ENCODE data around the gene PLXNA1. TPM values are rescaled to one million over a fixed set of nuclear protein-coding genes. Genes with fewer than 3 reads are reported as not detected.

Gene PLXNA1
- total and polyA plus RNA-seq, 7 donors = 7.7 to 20.1 (median 15.2) TPM

DNA sequence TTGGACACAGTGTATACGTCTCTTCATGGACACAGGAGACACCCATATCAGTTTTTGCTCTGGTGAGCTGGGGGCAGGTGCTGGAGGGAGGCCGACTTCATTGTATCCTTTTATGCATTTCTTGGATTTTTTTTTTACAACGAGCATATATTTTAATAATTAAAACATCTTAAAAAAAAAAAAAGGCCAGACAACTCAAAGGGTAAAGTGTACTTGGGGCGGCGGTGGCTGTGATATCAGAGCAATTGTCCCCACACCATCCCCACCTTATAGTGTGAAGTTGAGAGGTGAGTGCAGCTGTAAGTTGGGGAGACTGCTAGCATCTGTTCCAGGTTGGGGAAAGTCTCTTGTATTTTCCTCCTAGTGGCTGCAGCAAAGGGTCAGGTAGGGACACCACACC, 12.0 kb upstream of the PLXNA1 start:
- H3K9me3 ChIP-seq = peaks cover 10% of the 10 kb centered on the region
- WGBS, 3 donors = 91 to 92% (median 92%) methylated on average over 5 of the region's 5 CpGs
- intact Hi-C loops (cut with DNase I) = no loop called here
- H3K27ac ChIP-seq = no peak overlapping the region
- H3K4me3 ChIP-seq = no peak overlapping the region
- no peak for ATAC-seq
- no peaks in the 10 kb centered on the region for H3K36me3 ChIP-seq (ENCODE audit: insufficient read depth in 1 of 2, low read depth in 1 of 2)
- TF ChIP-seq, protein P1, sequence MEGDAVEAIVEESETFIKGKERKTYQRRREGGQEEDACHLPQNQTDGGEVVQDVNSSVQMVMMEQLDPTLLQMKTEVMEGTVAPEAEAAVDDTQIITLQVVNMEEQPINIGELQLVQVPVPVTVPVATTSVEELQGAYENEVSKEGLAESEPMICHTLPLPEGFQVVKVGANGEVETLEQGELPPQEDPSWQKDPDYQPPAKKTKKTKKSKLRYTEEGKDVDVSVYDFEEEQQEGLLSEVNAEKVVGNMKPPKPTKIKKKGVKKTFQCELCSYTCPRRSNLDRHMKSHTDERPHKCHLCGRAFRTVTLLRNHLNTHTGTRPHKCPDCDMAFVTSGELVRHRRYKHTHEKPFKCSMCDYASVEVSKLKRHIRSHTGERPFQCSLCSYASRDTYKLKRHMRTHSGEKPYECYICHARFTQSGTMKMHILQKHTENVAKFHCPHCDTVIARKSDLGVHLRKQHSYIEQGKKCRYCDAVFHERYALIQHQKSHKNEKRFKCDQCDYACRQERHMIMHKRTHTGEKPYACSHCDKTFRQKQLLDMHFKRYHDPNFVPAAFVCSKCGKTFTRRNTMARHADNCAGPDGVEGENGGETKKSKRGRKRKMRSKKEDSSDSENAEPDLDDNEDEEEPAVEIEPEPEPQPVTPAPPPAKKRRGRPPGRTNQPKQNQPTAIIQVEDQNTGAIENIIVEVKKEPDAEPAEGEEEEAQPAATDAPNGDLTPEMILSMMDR (IDR thresholded peaks at IDR 0.05) = no peak
- H3K4me1 ChIP-seq = no peaks in the 10 kb centered on the region
- H3K27me3 ChIP-seq (ENCODE audit: insufficient read depth in 3 of 3, low read length in 2 of 3) = peaks cover 0 to 2% (median 0%) of the 10 kb centered on the region in 3 donors
- no peak for DNase-seq

DNA sequence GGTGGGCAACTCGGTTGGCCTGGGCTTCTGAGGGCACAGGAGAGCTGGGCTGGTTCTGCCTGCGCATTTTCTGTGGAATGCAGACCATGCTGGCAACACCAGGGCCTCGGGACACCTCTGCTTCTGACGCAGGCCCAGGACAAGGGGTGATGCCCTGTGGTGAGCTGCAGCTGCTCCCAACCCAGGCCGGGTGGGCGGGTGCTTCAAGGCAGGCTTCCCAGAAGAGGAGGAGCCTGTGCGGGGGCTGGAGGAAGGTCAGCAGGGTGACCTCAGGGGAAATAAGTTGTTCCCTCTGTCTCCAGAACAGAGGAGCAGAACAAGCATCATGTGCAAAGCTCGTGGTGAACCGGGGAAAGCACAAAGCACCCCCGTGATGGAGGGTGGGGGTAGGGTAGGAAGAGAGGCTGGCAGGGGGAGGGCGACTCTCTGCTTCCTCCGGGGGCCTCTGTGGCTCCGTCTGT, 11.0 kb upstream of the PLXNA1 start:
- ATAC-seq = peak; percentile 47 to 79 (median 68)
- peak; percentile 77 to 78 for DNase-seq
- no peak overlapping the region for H3K27ac ChIP-seq
- no peak overlapping the region for H3K4me3 ChIP-seq
- TF ChIP-seq, protein P1 (IDR thresholded peaks at IDR 0.05) = no peak
- H3K36me3 ChIP-seq (ENCODE audit: insufficient read depth in 1 of 2, low read depth in 1 of 2) = no peaks in the 10 kb centered on the region
- intact Hi-C loops (cut with DNase I) = no loop called here
- no peaks in the 10 kb centered on the region for H3K4me1 ChIP-seq
- peaks cover 0 to 2% (median 0%) of the 10 kb centered on the region in 3 donors for H3K27me3 ChIP-seq (ENCODE audit: insufficient read depth in 3 of 3, low read length in 2 of 3)
- peaks cover 10% of the 10 kb centered on the region for H3K9me3 ChIP-seq
- WGBS, 3 donors = 28 to 41% (median 36%) methylated on average over 13 of the region's 13 CpGs

DNA sequence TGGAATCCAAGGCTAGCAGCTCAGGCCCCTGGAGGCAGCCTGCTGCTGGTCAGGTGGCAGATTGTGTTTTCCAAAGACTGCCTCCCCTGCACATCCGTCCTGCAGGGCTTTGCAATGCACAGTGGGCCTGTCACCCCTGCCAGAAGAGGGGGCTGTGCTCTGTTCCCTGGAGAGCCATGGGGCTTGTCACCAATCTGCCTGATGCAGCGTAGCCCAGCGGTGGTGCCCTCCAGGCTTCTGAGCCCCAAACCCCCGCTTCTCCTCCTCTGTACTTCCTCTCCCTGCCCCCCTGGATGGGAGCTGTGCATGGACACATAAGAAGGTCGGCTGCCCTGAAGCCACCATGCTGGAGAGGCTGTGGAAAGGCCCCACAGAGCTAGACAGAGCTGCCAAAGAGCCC, 10.0 kb upstream of the PLXNA1 start:
- H3K36me3 ChIP-seq (ENCODE audit: insufficient read depth in 1 of 2, low read depth in 1 of 2) = no peaks in the 10 kb centered on the region
- peaks cover 10% of the 10 kb centered on the region for H3K9me3 ChIP-seq
- DNase-seq (no peak), ATAC-seq (no peak)
- H3K4me3 ChIP-seq = no peak overlapping the region
- WGBS, 3 donors = 80 to 86% (median 82%) methylated on average over 4 to 5 of the region's 5 CpGs
- H3K27me3 ChIP-seq (ENCODE audit: insufficient read depth in 3 of 3, low read length in 2 of 3) = peaks cover 0 to 2% (median 0%) of the 10 kb centered on the region in 3 donors
- TF ChIP-seq, protein P1 (IDR thresholded peaks at IDR 0.05) = no peak
- intact Hi-C loops (cut with DNase I) = no loop called here
- no peak overlapping the region for H3K27ac ChIP-seq
- H3K4me1 ChIP-seq = no peaks in the 10 kb centered on the region

DNA sequence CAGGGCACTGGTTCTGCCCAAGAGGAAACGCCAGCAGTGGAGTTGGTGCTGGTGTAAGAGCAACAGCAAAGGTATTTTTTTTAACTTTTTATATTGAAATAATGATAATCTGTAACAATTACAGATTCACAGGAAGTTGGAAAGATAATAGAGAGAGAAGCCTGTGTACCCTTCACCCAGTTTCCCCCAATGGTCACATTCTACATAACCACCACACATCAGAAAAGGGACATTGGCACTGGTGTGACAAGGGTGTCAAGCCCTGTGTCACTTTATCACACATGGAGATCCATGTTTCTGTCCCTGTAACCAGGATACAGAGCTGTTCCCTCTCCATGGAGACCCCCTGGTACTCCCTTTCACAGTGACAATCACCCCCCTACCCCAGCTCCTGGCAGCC, 9.1 kb upstream of the PLXNA1 start:
- DNase-seq = no peak
- no peaks in the 10 kb centered on the region for H3K36me3 ChIP-seq (ENCODE audit: insufficient read depth in 1 of 2, low read depth in 1 of 2)
- no peak overlapping the region for H3K27ac ChIP-seq
- intact Hi-C loops (cut with DNase I) = no loop called here
- peaks cover 0 to 2% (median 0%) of the 10 kb centered on the region in 3 donors for H3K27me3 ChIP-seq (ENCODE audit: insufficient read depth in 3 of 3, low read length in 2 of 3)
- WGBS, 3 donors = 94 to 100% (median 100%) methylated on average over 1 of the region's 1 CpG
- ATAC-seq = no peak
- peaks cover 10% of the 10 kb centered on the region for H3K9me3 ChIP-seq
- H3K4me1 ChIP-seq = no peaks in the 10 kb centered on the region
- TF ChIP-seq, protein P1 (IDR thresholded peaks at IDR 0.05) = no peak
- no peak overlapping the region for H3K4me3 ChIP-seq

DNA sequence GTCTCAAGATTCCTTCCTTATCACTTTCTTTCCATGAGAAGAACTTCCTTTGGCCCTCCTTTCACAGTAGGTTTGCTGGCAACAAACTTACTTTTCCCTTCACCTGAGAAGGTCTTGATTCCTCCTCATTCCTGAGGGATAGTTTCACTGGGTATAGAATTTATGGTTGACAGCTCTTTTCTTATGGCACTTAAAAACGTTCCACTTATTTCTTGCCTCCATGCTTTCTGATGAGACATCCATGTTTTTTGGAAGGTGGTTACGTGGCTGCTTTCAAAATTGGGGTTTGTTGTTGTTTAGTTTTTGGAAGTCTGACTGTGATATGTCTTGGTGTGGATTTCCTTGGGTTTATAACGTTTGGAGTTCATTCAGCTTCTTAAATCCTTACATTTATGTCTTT, 8.2 kb upstream of the PLXNA1 start:
- TF ChIP-seq, protein P1 (IDR thresholded peaks at IDR 0.05) = no peak
- Histone ChIP-seq H3K9me3 (peaks cover 10% of the 10 kb centered on the region), H3K27me3 (ENCODE audit: insufficient read depth in 3 of 3, low read length in 2 of 3) (peaks cover 0 to 2% (median 0%) of the 10 kb centered on the region in 3 donors), H3K4me3 (no peak overlapping the region), H3K36me3 (ENCODE audit: insufficient read depth in 1 of 2, low read depth in 1 of 2) (no peaks in the 10 kb centered on the region), H3K4me1 (no peaks in the 10 kb centered on the region), H3K27ac (no peak overlapping the region)
- no peak for DNase-seq
- WGBS, 3 donors = 77 to 85% (median 79%) methylated on average over 3 of the region's 3 CpGs
- intact Hi-C loops (cut with DNase I) = no loop called here
- ATAC-seq = no peak

Measured in psoas muscle (tissue), 8 donors.